Psoas muscle (tissue), 8 donors: ENCODE measurements around the gene PYGL. TPM values are rescaled to one million over a fixed set of nuclear protein-coding genes. Genes with fewer than 3 reads are reported as not detected.

Experiments
- ATAC-seq, 4 donors: fragments of 200-7000 bp; cut with Tn5 transposase; one replicate each; pipeline ENCODE4 v1.9.1; 2020; ENCODE audit warnings: moderate library complexity in 3 of 4, mild to moderate bottlenecking in 2 of 4
- DNase-seq, 2 donors: peaks; one replicate each; pipeline ENCODE4 v3.0.0-alpha.2; 2020
- H3K27ac ChIP-seq: fragments of 200-600 bp; one replicate; pipeline ENCODE4 v1.8.0; 2022
- H3K27me3 ChIP-seq, 3 donors: fragments of 200-600 bp in 1 of 3; one replicate each; pipeline versions ENCODE4 v1.6.1 to v1.8.0; 2013 to 2022; ENCODE audit warnings: low read length in 2 of 3, mild to moderate bottlenecking in 2 of 3, moderate library complexity in 1 of 3; ENCODE audit not compliant: insufficient read depth in 3 of 3
- H3K36me3 ChIP-seq, 2 donors: fragments of 200-600 bp in 1 of 2; one replicate each; pipeline versions ENCODE4 v1.6.1 to v1.8.0; 2013 to 2022; ENCODE audit warnings: low read depth in 1 of 2, mild to moderate bottlenecking in 1 of 2, moderate library complexity in 1 of 2; ENCODE audit not compliant: insufficient read depth in 1 of 2
- H3K4me1 ChIP-seq: fragments of 200-600 bp; one replicate; pipeline ENCODE4 v1.8.0; 2022
- H3K4me3 ChIP-seq: fragments of 200-600 bp; one replicate; pipeline ENCODE4 v1.8.0; 2022; ENCODE audit warnings: mild to moderate bottlenecking
- H3K9me3 ChIP-seq: fragments of 200-600 bp; one replicate; pipeline ENCODE4 v1.8.0; 2022
- CTCF ChIP-seq: fragments of 200-600 bp; IDR thresholded peaks from one replicate; pipeline ENCODE4 v1.8.0; 2022; ENCODE audit warnings: antibody characterized with exemption
- WGBS, 3 donors: extraction: QIAGEN DNeasy Blood & Tissue Kit; methylation state at CpG; one replicate each; pipeline versions ENCODE4 v1.1.6 to v1.1.7; 2013; 5-methylcytosine and 5-hydroxymethylcytosine counted together
- intact Hi-C, 2 donors: fragments of 100-400 bp; cut with DNase I; formaldehyde crosslinking; loops; one replicate each; pipeline versions ENCODE4 v1.11.0 to v1.14.2; 2022
- polyA plus RNA-seq, 3 donors: library from polyadenylated mRNA; stranded (reverse); fragments of 200-250 nt; gene quantifications; one replicate each; pipeline ENCODE4 v1.2.3, GENCODE V29; 2013
- total RNA-seq, 4 donors: library from RNA; stranded (reverse); fragmentation: NEBNext Ultra II Directional in 2 of 4; extraction: Animal tissue kit (Norgen Biotek cat#: 25700) in 2 of 4; gene quantifications; one replicate each; pipeline versions ENCODE4 v1.2.1 to v1.2.4, GENCODE V29; 2021 to 2023
- donor health status: healthy with polysubstance abuse.
- donor health status: DM: no; HTN: no; CAD: no; lungs with moderate emphysema.
- donor health status: Bipolar disorder and iron deficiency.
- donor health status: healthy.
- donor health status: DM: yes; HTN: yes; CAD: no.
- donor health status: DM: no; HTN: no; CAD: no.
- donor health status: DM: no; HTN: no; CAD: no.
- donor health status: DM: yes; HTN: yes; CAD: no.

PYGL gene
- total and polyA plus RNA-seq, 7 donors: 2.3 to 24.7 (median 7.6) TPM

GRCh38 chr14:50937325-50937724, 7.0 kb downstream of the PYGL start:
- Histone ChIP-seq H3K9me3 (no peaks in the 10 kb centered on the region), H3K4me3 (no peak overlapping the region), H3K4me1 (no peaks in the 10 kb centered on the region), H3K27me3 (no peaks in the 10 kb centered on the region), H3K27ac (no peak overlapping the region), H3K36me3 (peaks cover 0 to 16% of the 10 kb centered on the region in 2 donors)
- DNase-seq: no peak
- WGBS, 3 donors: 68 to 81% (median 74%) methylated on average over 2 of the region's 2 CpGs
- intact Hi-C loops: no loop called here
- TF ChIP-seq CTCF: no peak
- ATAC-seq: no peak

DNA sequence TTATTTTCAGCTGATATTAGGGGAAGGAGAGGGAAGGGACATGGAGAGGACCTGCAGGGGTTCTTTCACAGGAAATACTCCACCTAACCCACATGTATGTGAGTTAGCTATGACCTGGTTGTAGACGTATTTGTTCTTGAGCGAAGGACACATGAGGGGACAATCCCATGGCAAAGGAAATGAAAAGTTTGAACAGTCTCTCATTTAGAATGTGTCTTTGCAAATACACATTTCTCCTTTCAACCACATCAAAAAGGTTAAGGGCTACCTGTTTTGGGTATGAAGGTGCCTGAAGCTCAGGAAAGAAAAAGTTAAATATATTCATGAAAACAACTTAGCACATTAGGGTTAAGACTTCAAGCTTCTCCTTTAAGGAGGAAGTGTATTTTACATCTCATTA, 7.4 kb downstream of the PYGL start:
- Histone ChIP-seq H3K27ac (no peak overlapping the region), H3K27me3 (no peaks in the 10 kb centered on the region)
- no peak for ATAC-seq

DNA sequence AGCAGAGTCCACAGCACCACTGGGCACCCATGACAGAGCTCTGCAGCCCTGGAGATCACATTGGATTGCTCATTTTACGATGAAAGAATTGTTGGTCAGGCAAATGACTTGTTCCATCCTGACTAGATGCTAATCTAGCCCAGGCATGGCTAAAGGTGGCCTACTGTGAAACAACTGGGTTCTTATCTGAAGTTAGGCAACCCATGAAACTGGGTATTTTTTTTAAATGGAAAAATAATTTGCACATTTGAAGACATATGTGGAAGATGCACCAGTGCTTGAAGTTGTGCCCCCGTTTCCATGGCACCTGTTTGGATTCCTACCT, 8.3 kb downstream of the PYGL start:
- H3K4me3 ChIP-seq: no peak overlapping the region
- no peak for DNase-seq
- WGBS, 3 donors: 90 to 94% (median 93%) methylated on average over 2 of the region's 2 CpGs
- no peak for TF ChIP-seq CTCF
- H3K4me1 ChIP-seq: no peaks in the 10 kb centered on the region
- no peak overlapping the region for H3K27ac ChIP-seq
- H3K36me3 ChIP-seq: peaks cover 0 to 28% of the 10 kb centered on the region in 2 donors
- no peaks in the 10 kb centered on the region for H3K27me3 ChIP-seq
- no peaks in the 10 kb centered on the region for H3K9me3 ChIP-seq
- no peak for ATAC-seq
- intact Hi-C loops: no loop called here

More for the DNA sequence above, 7.4 kb downstream of the PYGL start:
- peaks cover 0 to 20% of the 10 kb centered on the region in 2 donors for H3K36me3 ChIP-seq
- WGBS, 3 donors: 69 to 92% (median 91%) methylated on average over 2 of the region's 2 CpGs
- H3K9me3 ChIP-seq: no peaks in the 10 kb centered on the region
- TF ChIP-seq CTCF: no peak
- no peaks in the 10 kb centered on the region for H3K4me1 ChIP-seq
- H3K4me3 ChIP-seq: no peak overlapping the region
- no peak for DNase-seq
- intact Hi-C loops: no loop called here

DNA sequence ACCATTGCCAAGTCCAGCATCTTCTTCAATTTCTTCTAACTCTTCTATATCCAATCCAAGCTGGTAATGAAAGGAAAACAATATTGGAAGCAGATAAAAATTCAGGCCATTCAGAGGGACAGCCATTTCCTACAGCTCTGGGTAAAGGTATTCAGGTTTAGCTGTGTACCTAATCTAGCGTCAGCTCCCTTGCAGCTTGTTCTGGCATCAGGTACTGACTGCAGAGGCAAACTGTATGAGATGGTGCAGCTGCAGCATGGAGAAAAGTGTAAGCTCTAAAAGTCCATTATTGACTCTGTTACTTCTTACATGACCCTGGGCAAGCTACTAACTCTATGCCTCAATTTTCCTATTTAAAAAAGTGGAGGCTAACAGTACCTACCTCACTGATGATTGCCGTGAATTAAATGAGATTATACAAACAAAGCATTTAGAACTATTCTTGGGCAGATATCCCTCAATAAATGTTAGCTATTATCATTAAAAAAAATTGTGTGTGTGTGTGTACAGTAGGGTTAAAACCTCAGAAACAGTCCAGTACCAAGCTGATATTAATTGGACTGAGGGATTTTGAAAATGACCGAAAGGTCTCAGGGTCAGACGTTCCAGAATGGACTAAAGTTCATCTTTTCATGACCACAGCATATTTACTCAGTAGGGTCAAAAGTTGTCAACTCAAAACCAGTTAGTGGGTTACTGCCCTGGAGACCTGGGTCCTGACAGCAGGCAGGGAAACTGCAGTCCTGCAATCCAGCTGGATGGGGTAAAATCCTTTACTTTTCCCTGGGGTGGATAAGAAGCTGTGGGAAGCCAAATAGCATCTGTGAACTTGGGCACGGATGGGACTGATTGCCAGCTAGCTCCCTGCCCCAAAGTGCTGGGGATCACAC, 8.9 kb downstream of the PYGL start:
- Histone ChIP-seq H3K9me3 (no peaks in the 10 kb centered on the region), H3K27ac (no peak overlapping the region), H3K36me3 (peaks cover 0 to 34% of the 10 kb centered on the region in 2 donors), H3K27me3 (no peaks in the 10 kb centered on the region), H3K4me3 (no peak overlapping the region), H3K4me1 (no peaks in the 10 kb centered on the region)
- DNase-seq: no peak
- intact Hi-C loops: no loop called here
- 80 to 83% (median 83%) methylated on average over 5 of the region's 5 CpGs for WGBS, 3 donors
- ATAC-seq: no peak
- TF ChIP-seq CTCF: no peak
